Right lobe of liver (tissue), 6 donors: ENCODE results near the gene CCDC71L. TPM values are rescaled to one million over a fixed set of nuclear protein-coding genes. Genes with fewer than 3 reads are reported as not detected.

Experiments
- ATAC-seq, 4 donors: fragments of 200-7000 bp; cut with Tn5 transposase; one replicate each; pipeline ENCODE4 v1.9.1; 2020; ENCODE audit warnings: mild to moderate bottlenecking in 4 of 4, moderate library complexity in 4 of 4
- DNase-seq, 3 donors: peaks; one replicate each; pipeline ENCODE4 v3.0.0-alpha.2; 2020
- H3K27ac ChIP-seq, 3 donors: fragments of 200-600 bp; one replicate each; pipeline ENCODE4 v1.8.0; 2022
- H3K27me3 ChIP-seq, 2 donors: fragments of 200-600 bp; one replicate each; pipeline ENCODE4 v1.8.0; 2022
- H3K36me3 ChIP-seq, 4 donors: fragments of 200-600 bp; sonication (generic) in 1 of 4; one replicate each; pipeline versions ENCODE4 v1.5.1 to v1.8.0; 2017 to 2022; ENCODE audit warnings: control low read depth in 1 of 4
- H3K4me1 ChIP-seq, 4 donors: fragments of 200-600 bp; sonication (generic) in 1 of 4; one replicate each; pipeline versions ENCODE4 v1.5.1 to v1.8.0; 2017 to 2022; ENCODE audit warnings: control low read depth in 1 of 4
- H3K4me3 ChIP-seq, 3 donors: fragments of 200-600 bp; one replicate each; pipeline ENCODE4 v1.8.0; 2022
- H3K9me3 ChIP-seq, 4 donors: fragments of 200-600 bp; sonication (generic) in 1 of 4; one replicate each; pipeline versions ENCODE4 v1.5.1 to v1.8.0; 2017 to 2022; ENCODE audit warnings: control low read depth in 1 of 4
- POLR2A ChIP-seq: fragments of 450-650 bp; IDR thresholded peaks from one replicate; pipeline ENCODE4 v1.6.1; 2017; ENCODE audit warnings: antibody characterized with exemption, mild to moderate bottlenecking
- WGBS: methylation state at CpG from one replicate; pipeline ENCODE4 v1.1.6; 2018; ENCODE audit warnings: low coverage, low lambda C conversion rate; ENCODE audit not compliant: insufficient coverage; ENCODE audit errors: missing lambda C conversion rate; 5-methylcytosine and 5-hydroxymethylcytosine counted together
- intact Hi-C, 2 donors: fragments of 100-400 bp; cut with DNase I; formaldehyde crosslinking; loops; one replicate each; pipeline versions ENCODE4 v1.11.2 to v1.14.1; 2022
- total RNA-seq, 6 experiments: library from RNA; depleted of rRNA in 2 of 6; stranded (reverse); fragments of >200 nt in 2 of 6; fragmentation: NEBNext Ultra II Directional in 3 of 6; extraction: Animal tissue kit (Norgen Biotek cat#: 25700) in 3 of 6; gene quantifications; one replicate each; pipeline versions ENCODE4 v1.1.0 to v1.2.4, GENCODE V29; 2016 to 2023
- TF ChIP-seq, protein P1 (sequence below), 4 donors: fragments of 200-600 bp in 3 of 4; fragments of 450-650 bp in 1 of 4; IDR thresholded peaks; one replicate each; pipeline versions ENCODE4 v1.5.1 to v1.8.0; 2016 to 2022; ENCODE audit warnings: antibody characterized with exemption in 4 of 4, mild to moderate bottlenecking in 2 of 4
- donor health status: DM: no; HTN: yes; CAD: no.
- donor health status: DM: no; HTN: no; CAD: no.
- donor health status: DM: no; HTN: no; CAD: no.
- donor health status: DM: no; HTN: yes; CAD: no.
- donor health status: DM: no; HTN: yes; CAD: no.

The CCDC71L gene
- total RNA-seq, 6 experiments from 2014 or later, result 8.6 to 45.7 (median 22.6) TPM

DNA sequence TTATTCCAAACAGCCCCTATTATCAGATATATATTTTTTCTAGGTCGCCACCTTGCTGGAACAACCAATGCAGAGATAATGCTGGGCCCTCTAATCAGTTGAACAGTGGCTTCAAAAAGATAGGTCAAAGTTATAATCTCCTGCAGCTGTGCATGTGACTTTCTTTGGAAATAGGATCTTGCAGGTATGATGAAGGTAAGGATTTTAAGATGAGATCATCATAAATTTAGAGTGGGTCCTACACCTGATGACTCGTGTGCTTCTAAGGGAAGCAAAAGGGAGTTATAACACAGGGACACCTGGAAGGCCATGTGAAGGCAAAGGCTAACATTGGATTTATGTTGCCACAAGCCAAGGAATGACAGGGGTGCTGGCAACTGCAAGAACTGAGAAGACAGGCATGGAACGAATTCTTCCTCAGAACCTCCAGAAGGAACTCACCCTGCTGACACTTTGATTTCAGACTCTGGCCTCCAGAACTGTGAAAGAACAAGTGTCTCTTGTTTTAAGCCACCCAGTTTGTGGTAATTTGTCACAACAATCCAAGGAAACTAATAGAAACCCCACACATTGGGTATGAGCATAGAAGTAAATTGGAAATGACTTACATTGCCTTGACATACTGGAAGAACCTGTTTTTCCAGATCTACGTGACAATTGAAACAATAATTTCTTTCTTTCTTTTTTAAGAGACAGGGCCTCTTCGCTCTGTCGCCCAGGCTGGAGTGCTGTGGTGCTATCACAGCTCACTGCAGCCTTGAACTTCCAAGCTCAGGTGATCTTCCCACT, 34.4 kb downstream of the CCDC71L start:
- Histone ChIP-seq H3K27ac (no peak overlapping the region), H3K9me3 (no peaks in the 10 kb centered on the region), H3K4me1 (peaks cover 0 to 5% (median 3%) of the 10 kb centered on the region in 4 donors), H3K36me3 (no peaks in the 10 kb centered on the region), H3K4me3 (no peak overlapping the region), H3K27me3 (no peaks in the 10 kb centered on the region)
- no peak for ATAC-seq
- intact Hi-C loops, result no loop called here
- no peak for TF ChIP-seq POLR2A
- TF ChIP-seq, protein P1, sequence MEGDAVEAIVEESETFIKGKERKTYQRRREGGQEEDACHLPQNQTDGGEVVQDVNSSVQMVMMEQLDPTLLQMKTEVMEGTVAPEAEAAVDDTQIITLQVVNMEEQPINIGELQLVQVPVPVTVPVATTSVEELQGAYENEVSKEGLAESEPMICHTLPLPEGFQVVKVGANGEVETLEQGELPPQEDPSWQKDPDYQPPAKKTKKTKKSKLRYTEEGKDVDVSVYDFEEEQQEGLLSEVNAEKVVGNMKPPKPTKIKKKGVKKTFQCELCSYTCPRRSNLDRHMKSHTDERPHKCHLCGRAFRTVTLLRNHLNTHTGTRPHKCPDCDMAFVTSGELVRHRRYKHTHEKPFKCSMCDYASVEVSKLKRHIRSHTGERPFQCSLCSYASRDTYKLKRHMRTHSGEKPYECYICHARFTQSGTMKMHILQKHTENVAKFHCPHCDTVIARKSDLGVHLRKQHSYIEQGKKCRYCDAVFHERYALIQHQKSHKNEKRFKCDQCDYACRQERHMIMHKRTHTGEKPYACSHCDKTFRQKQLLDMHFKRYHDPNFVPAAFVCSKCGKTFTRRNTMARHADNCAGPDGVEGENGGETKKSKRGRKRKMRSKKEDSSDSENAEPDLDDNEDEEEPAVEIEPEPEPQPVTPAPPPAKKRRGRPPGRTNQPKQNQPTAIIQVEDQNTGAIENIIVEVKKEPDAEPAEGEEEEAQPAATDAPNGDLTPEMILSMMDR (IDR thresholded peaks at IDR 0.05), result no peak
- DNase-seq, result no peak
- WGBS, result 78% methylated on average over 5 of the region's 6 CpGs

DNA sequence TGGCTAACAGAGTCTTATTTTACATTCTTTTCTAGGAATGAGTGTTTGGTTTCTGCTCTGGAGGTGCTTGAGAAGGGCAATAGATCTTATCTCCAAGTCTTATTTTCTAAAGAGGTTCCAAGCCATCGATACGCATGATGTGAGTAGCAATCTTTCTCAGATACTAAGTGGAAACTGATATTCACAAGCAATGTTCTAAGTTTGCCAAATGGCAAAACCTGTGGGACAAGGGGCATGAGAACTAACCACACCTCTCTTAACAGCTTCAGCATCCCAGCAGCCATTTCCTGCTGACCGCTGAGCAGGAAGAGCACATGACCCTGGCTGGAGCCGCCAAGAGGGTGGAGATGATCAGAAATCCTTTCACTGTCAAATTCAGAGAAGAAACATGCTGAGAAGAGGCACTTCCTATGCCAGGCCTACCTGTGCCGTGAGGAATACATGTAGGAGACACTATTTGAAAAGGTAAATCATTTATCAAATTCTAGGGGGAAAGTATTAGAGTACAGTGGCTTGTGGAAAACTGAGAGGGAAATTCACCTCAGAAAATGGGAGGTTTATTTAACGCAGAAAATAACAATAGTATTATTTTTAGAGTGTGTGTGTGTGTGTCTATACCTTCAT, 35.2 kb downstream of the CCDC71L start:
- TF ChIP-seq POLR2A, result no peak
- TF ChIP-seq, protein P1 (IDR thresholded peaks at IDR 0.05), result no peak
- intact Hi-C loops, result no loop called here
- Histone ChIP-seq H3K9me3 (no peaks in the 10 kb centered on the region), H3K27me3 (no peaks in the 10 kb centered on the region), H3K27ac (no peak overlapping the region), H3K4me3 (no peak overlapping the region), H3K36me3 (no peaks in the 10 kb centered on the region), H3K4me1 (peaks cover 0 to 5% (median 3%) of the 10 kb centered on the region in 4 donors)
- DNase-seq (no peak), ATAC-seq (peak in 2 of 4 donors; percentile 30 to 55)
- WGBS, result 59% methylated on average over 6 of the region's 6 CpGs

DNA sequence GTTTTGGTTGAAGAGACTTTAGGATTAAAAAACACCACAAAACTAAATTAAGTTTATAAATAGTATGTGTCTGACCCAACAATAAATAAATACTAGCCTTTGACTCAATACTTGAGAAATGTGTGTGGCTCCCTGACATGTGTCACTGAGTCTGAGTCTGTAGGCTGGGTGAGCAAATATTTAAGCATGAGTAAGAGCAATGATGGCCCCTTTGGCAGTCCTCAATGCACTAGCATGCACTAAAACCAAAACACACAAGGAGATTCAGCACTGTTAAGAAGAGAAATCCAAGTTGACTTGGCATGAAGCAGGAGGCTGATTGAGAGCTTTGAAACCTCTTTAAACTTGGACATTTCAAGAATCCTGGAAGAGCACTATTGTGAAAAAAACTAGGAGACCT, 37.1 kb downstream of the CCDC71L start:
- peak in 2 of 4 donors; percentile 73 to 89 for ATAC-seq
- TF ChIP-seq, protein P1 (IDR thresholded peaks at IDR 0.05), result no peak
- TF ChIP-seq POLR2A, result no peak
- intact Hi-C loops, result no loop called here

DNA sequence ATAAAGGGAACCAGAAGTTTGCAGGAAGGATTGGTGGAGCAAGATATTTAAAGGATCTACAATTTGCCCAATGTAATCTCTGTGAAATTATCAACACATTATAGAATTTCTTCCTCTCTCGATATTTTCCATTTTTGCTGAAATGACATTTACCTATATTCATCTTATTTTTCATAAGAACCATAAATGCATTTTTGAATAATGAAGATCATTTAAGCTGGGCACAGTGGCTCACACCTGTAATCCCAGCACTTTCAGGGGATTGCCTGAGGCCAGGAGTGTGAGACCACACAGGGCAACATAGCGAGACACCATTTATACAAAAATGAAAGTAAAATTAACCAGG, 37.7 kb downstream of the CCDC71L start:
- ATAC-seq (no peak), DNase-seq (no peak)
- WGBS, result 36% methylated on average over 2 of the region's 2 CpGs
- H3K4me1 ChIP-seq, result peaks cover 0 to 5% (median 3%) of the 10 kb centered on the region in 4 donors
- TF ChIP-seq POLR2A, result no peak
- TF ChIP-seq, protein P1 (IDR thresholded peaks at IDR 0.05), result no peak
- no peaks in the 10 kb centered on the region for H3K9me3 ChIP-seq
- intact Hi-C loops, result no loop called here
- H3K27me3 ChIP-seq, result no peaks in the 10 kb centered on the region
- peak overlapping the region in 1 of 3 donors; percentile 17 for H3K27ac ChIP-seq
- no peak overlapping the region for H3K4me3 ChIP-seq
- no peaks in the 10 kb centered on the region for H3K36me3 ChIP-seq

More for the DNA sequence above, 37.1 kb downstream of the CCDC71L start:
- Histone ChIP-seq H3K9me3 (no peaks in the 10 kb centered on the region), H3K27ac (peak overlapping the region in 1 of 3 donors; percentile 17), H3K4me3 (no peak overlapping the region), H3K36me3 (no peaks in the 10 kb centered on the region), H3K4me1 (peaks cover 0 to 5% (median 3%) of the 10 kb centered on the region in 4 donors), H3K27me3 (no peaks in the 10 kb centered on the region)
- no peak for DNase-seq
